ENCODE results near the gene TIMM10B. TPM values are rescaled to one million over a fixed set of nuclear protein-coding genes. Genes with fewer than 3 reads are reported as not detected.

Gene TIMM10B
- total and polyA plus RNA-seq, 9 of the 15 experiments (the other 6 are each of a cell fraction or from before 2014, with no cell fraction given), result 43.2 to 163 (median 57.0) TPM

DNA sequence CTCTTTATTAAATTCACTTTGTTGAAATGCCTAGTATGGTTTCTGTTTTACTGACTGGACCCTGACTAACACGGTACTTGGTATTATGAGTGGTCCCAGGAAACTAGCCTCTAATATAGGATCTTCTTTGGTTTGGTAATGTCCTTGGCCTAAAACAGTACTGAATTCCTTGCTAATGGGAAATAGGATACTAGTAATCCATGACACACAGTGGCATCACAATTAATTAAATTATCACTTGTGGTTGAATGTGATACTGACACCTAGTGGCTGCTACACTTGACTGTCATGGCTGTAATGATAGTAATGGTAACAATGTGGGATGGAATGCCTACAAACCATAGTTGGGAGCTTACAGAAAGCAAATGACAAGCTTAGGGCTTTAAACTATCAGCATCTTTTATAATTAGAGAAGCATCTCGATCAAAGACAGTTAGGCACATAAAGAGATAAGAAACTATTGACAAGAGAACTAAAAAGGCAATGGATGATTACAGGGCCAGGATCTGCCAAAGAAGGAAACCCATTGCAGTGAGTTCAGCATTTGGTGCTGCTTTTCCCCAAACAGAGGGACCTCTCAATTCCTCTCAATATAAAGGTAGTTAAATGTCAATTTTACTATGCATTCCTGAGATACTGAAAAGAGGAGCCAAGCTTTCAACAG lies 24.4 kb downstream of the TIMM10B start:
- WGBS (ENCODE audit: insufficient coverage, low coverage, missing lambda C conversion rate), result 50% methylated on average over 2 of the region's 2 CpGs
- Histone ChIP-seq H3K4me3 (no peak overlapping the region), H3K9me1 (ENCODE audit: control insufficient read depth, insufficient read depth, low read length) (no peaks in the 10 kb centered on the region), H3K4me2 (ENCODE audit: insufficient read depth, low read length) (no peak overlapping the region), H3K36me3 (ENCODE audit: control insufficient read depth, insufficient read depth, low read length) (peaks cover 38% of the 10 kb centered on the region), H4K20me1 (replicated peaks; ENCODE audit: control insufficient read depth, insufficient read depth, low read length) (no peaks in the 10 kb centered on the region), H3K27ac (ENCODE audit: extremely low read depth, low read depth, low read length) (no peak overlapping the region), H3K9me3 (replicated peaks; ENCODE audit: control insufficient read depth, insufficient read depth, low read depth, low read length) (no peaks in the 10 kb centered on the region), H3K9ac (ENCODE audit: insufficient read depth in 1 of 2, low read depth in 2 of 2, low read length in 2 of 2) (no peak overlapping the region), H3K79me2 (ENCODE audit: control insufficient read depth, insufficient read depth, low read length) (no peaks in the 10 kb centered on the region), H3K27me3 (ENCODE audit: control insufficient read depth in 2 of 2, insufficient read depth in 2 of 2, low read length in 2 of 2) (no peaks in the 10 kb centered on the region), H3K4me1 (replicated peaks in 1 of 2; ENCODE audit: control insufficient read depth in 2 of 2, insufficient read depth in 2 of 2, low read length in 2 of 2) (no peaks in the 10 kb centered on the region), H2AFZ (ENCODE audit: low read depth, low read length) (no peak overlapping the region)
- in situ Hi-C loops (cut with MboI), result no loop called here
- no peak for FAIRE-seq
- POLR2A ChIA-PET, result interaction anchor here (0.6 to 2.3 kb wide), 3 partner anchors 10 to 306 kb away, joined by 3 to 7 read pairs (median 6); no protein-coding TSS in a partner anchor
- CTCF ChIA-PET (ENCODE audit: low intra/inter-chr PET ratio), result interaction anchor here (0.6 to 3.0 kb wide), 2 partner anchors 127 to 1867 kb away, joined by 3 to 12 read pairs; no protein-coding TSS in a partner anchor
- peak; percentile 86 for ATAC-seq
- DNase-seq (ENCODE audit: extremely low read depth in 1 of 4, low spot score in 3 of 4), result peak; percentile 32 to 53 (median 34)
- BruUV-seq (replicated peaks), result no TSS peak
- intact Hi-C loops (cut with micrococcal nuclease), result loop anchor here (1.0 kb wide), 3 partner anchors 66 to 252 kb away; no protein-coding TSS in a partner anchor
- TF ChIP-seq SMC3 (conservative IDR thresholded peaks at IDR 0.05; ENCODE audit: insufficient read depth, low read depth, low read length) (peak; percentile 58), ILK (tag; IDR thresholded peaks at IDR 0.05; ENCODE audit: borderline replicate concordance, low read depth) (no peak), ARID3A (IDR thresholded peaks at IDR 0.05; ENCODE audit: borderline replicate concordance, low read depth, low read length) (peak; percentile 81), ZBTB12 (CRISPR knock-in tag; IDR thresholded peaks at IDR 0.05) (no peak), RAD21 (CRISPR knock-in tag; conservative IDR thresholded peaks at IDR 0.05 in 1 of 2, IDR thresholded peaks at IDR 0.05 in 1 of 2) (peak; percentile 46 to 69), YY1 (IDR thresholded peaks at IDR 0.05; ENCODE audit: borderline replicate concordance in 1 of 3, control insufficient read depth in 1 of 3, extremely low read depth in 1 of 3, insufficient read depth in 3 of 3, insufficient read length in 1 of 3, insufficient replicate concordance in 2 of 3, low read depth in 1 of 3, low read length in 2 of 3) (peak in 1 of 3 experiments; percentile 29)
- TF ChIP-seq, protein P1, sequence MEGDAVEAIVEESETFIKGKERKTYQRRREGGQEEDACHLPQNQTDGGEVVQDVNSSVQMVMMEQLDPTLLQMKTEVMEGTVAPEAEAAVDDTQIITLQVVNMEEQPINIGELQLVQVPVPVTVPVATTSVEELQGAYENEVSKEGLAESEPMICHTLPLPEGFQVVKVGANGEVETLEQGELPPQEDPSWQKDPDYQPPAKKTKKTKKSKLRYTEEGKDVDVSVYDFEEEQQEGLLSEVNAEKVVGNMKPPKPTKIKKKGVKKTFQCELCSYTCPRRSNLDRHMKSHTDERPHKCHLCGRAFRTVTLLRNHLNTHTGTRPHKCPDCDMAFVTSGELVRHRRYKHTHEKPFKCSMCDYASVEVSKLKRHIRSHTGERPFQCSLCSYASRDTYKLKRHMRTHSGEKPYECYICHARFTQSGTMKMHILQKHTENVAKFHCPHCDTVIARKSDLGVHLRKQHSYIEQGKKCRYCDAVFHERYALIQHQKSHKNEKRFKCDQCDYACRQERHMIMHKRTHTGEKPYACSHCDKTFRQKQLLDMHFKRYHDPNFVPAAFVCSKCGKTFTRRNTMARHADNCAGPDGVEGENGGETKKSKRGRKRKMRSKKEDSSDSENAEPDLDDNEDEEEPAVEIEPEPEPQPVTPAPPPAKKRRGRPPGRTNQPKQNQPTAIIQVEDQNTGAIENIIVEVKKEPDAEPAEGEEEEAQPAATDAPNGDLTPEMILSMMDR (IDR thresholded peaks at IDR 0.05 in 2 of 3, conservative IDR thresholded peaks at IDR 0.05 in 1 of 3; ENCODE audit: insufficient read depth in 2 of 3, low read depth in 1 of 3, low read length in 3 of 3), result peak; percentile 61 to 78 (median 77); a peak in 5 of 6 replicates
- TF ChIP-seq, protein P2, sequence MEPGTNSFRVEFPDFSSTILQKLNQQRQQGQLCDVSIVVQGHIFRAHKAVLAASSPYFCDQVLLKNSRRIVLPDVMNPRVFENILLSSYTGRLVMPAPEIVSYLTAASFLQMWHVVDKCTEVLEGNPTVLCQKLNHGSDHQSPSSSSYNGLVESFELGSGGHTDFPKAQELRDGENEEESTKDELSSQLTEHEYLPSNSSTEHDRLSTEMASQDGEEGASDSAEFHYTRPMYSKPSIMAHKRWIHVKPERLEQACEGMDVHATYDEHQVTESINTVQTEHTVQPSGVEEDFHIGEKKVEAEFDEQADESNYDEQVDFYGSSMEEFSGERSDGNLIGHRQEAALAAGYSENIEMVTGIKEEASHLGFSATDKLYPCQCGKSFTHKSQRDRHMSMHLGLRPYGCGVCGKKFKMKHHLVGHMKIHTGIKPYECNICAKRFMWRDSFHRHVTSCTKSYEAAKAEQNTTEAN (CRISPR knock-in tag; IDR thresholded peaks at IDR 0.05), result no peak
